SU-DHL-6 (cell line): ENCODE measurements around the gene ABTB2.

ENCODE experiments used
- CTCF ChIP-seq: fragments of 200-600 bp; sonication (generic); IDR thresholded peaks from one replicate; pipeline ENCODE4 v1.5.1; 2017; ENCODE audit warnings: antibody characterized with exemption, mild to moderate bottlenecking, low read length, moderate library complexity; ENCODE audit not compliant: insufficient read depth, poor library complexity, severe bottlenecking
- EZH2phosphoT487 ChIP-seq: fragments of 200-600 bp; sonication (generic), shearing (Covaris generic); conservative IDR thresholded peaks from 2 replicates; pipeline ENCODE4 v1.6.1; 2018; ENCODE audit warnings: mild to moderate bottlenecking, antibody characterized with exemption, low read length, moderate library complexity, mixed read lengths

GRCh38 chr11:34194576-34195335, 163.1 kb downstream of the ABTB2 start:
- TF ChIP-seq CTCF: no peak
- no peak for TF ChIP-seq EZH2phosphoT487
